ENCODE data around the gene NRXN2.

The NRXN2 gene

GRCh38 chr11:64643920-64644646 lies 78.9 kb downstream of the NRXN2 start:
- DNase-seq = no peak

- DNase-seq = no peak
Observed at GRCh38 chr11:64643256-64643881, 79.6 kb downstream of the NRXN2 start.

GRCh38 chr11:64642871-64643255 lies 80.1 kb downstream of the NRXN2 start:
- DNase-seq = no peak

GRCh38 chr11:64642418-64642735 lies 80.6 kb downstream of the NRXN2 start:
- no peak for DNase-seq

GRCh38 chr11:64641596-64642417 lies 81.2 kb downstream of the NRXN2 start:
- DNase-seq = no peak

GRCh38 chr11:64639885-64640284 lies 83.1 kb downstream of the NRXN2 start:
- DNase-seq = no peak

GRCh38 chr11:64638829-64639228 lies 84.2 kb downstream of the NRXN2 start:
- no peak for DNase-seq

- DNase-seq = no peak
Observed at GRCh38 chr11:64638018-64638665, 84.9 kb downstream of the NRXN2 start.

GRCh38 chr11:64637334-64638017 lies 85.5 kb downstream of the NRXN2 start:
- DNase-seq = no peak

- DNase-seq = no peak
Observed at GRCh38 chr11:64633555-64634159, 89.3 kb downstream of the NRXN2 start.

- no peak for DNase-seq
Observed at GRCh38 chr11:64632654-64633053, 90.3 kb downstream of the NRXN2 start.

GRCh38 chr11:64632237-64632636 lies 90.8 kb downstream of the NRXN2 start:
- no peak for DNase-seq

- DNase-seq = no peak
Observed at GRCh38 chr11:64631675-64632074, 91.3 kb downstream of the NRXN2 start.

GRCh38 chr11:64629796-64630562 lies 93.0 kb downstream of the NRXN2 start:
- DNase-seq = no peak

GRCh38 chr11:64629103-64629502 lies 93.9 kb downstream of the NRXN2 start:
- no peak for DNase-seq

GRCh38 chr11:64628596-64628995 lies 94.4 kb downstream of the NRXN2 start:
- no peak for DNase-seq

- DNase-seq = no peak
Observed at GRCh38 chr11:64627371-64627770, 95.6 kb downstream of the NRXN2 start.

- no peak for DNase-seq
Observed at GRCh38 chr11:64626637-64627036, 96.4 kb downstream of the NRXN2 start.

GRCh38 chr11:64624883-64625481 lies 98.0 kb downstream of the NRXN2 start:
- DNase-seq = no peak

GRCh38 chr11:64622681-64623080 lies 100.3 kb downstream of the NRXN2 start:
- no peak for DNase-seq

All from activated CD8-positive, alpha-beta memory T cell treated with anti-CD3 and anti-CD28 coated beads for 24 hours (primary cell).